GM19025 (cell line): Measurements from ENCODE around the gene TSPAN9.

Experiments used
- ATAC-seq: cut with Tn5 transposase; IDR thresholded peaks from one replicate; pipeline ENCODE4 v1.9.1; 2021; ENCODE audit warnings: mild to moderate bottlenecking, low read depth, moderate library complexity; ENCODE audit not compliant: unreplicated experiment

Gene TSPAN9

DNA sequence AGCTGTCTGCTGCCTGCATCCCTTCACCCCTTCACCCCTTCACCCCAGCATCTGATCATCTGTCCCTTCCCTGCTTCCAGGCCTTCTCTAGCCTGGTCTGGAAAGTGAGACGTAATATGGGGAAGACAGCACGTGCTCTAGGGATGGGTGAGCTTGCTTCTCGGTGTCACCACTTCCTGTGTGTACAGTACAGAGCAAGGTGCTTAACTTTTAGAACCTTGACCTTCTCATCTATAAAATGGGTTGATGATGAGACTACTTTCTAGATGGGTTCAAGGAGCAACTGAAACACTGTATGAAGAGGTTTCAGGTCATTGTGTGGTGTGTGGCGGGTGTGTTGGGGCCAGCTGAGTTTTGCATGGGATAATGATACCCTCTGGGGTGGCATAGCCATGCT is 140.5 kb downstream of the TSPAN9 start:
- no peak for ATAC-seq

DNA sequence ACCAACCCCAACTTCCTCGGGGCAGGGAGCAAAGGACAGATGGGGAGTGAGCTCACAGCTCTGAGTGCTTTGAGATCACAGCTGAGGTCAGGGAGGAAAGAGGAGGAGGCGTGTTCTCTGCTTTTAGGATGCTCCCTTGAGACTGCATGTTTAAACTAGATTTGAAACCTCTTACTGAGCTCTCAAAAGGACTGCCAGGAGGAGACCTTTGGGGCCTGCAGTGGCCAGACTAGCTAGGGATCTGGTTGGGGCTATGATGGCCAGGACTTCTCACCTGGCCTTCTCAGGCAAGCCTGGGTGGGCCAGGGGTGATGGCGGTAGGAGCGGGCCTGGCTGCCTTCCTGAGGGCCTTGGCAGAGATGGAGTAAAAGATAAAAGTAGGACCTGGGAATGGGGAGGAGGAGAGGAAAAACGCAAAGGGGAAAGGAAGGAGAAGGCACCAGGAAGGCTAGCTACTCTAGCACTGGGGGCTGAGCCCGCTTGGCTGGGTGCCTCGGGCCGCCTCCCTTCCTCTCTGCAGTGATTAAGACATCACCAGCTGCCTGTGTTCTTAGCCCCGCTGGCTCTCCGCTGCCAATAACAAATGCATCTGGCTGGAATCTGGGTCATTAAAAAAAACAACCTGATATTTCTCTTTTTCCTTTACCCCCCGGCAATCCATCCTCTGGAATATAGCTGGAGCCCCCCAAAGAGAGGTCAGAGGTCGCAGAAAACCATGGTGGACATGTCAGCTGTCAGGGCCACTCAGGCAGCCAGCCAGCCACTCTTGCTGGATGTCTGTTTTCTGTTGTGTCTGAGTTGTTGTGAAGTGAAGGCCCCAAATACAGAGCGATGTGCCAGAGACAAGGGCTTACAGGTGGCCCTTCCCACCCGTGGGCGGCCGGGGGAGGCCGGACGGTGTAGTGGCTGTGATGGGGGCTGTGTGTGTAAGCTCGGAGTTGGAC is 141.3 kb downstream of the TSPAN9 start:
- ATAC-seq, result no peak

DNA sequence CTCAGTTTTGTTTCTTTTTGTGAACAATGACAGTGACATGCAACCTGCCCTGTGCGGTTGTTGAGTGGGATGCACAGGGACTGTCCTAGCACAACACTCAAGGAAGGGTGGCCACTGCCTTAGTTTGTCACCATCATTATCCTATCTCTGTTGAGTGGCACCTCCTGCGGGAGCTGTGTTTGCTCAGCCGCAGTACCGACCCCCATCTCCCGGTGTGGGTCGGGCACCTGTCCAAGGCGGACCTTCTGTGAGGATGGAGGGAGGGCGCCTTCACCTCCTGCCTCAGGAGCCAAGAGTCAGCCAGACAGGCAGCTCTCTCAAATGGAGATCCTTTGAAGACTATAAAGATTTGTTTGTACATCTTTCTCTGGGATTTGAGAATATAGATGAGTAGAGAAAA is 142.1 kb downstream of the TSPAN9 start:
- ATAC-seq, result no peak

DNA sequence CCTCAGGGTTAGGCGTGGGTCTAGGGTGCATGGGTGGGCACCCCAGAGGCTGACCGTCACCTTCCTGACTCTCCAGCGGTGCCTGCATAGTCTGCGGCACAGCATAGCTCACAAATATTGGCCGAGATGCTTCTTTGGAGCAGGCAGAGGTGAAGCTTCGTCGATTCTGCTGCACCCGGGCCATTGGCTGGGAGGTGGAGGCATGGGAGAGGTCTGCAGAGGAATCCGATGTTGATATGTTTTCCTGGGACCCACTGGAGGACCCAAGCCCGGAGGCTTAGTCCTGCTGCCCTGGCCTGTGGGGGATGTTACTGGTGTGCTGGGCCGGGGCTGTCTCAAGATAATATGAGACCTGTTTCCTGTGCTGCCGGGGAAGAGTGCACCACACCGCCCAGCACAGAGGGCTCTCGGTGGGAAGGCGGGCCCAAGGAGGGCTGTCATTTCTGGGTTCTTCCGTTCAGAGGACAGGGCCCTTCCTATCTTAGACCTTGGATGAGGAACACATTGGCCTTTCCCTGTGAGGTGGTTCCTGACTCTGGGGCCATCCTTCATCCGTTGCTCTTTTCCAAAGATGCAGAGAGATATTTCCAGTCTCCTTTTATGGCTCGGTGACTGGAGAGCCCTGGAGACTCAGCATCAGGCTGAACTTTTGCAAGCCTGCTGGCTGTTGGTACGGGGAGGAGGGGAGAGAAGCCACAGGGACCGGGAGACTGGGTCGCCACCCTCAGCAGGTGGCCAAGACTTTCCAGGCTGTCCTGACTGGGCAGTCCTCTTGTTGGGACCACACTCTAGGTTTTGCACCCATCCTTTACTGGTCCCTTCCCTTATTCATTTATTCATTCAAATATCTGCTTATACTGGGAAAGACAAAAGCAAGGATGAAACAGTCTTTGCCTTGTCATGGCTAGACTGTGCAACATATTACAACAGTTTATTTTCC is 143.5 kb downstream of the TSPAN9 start:
- no peak for ATAC-seq

DNA sequence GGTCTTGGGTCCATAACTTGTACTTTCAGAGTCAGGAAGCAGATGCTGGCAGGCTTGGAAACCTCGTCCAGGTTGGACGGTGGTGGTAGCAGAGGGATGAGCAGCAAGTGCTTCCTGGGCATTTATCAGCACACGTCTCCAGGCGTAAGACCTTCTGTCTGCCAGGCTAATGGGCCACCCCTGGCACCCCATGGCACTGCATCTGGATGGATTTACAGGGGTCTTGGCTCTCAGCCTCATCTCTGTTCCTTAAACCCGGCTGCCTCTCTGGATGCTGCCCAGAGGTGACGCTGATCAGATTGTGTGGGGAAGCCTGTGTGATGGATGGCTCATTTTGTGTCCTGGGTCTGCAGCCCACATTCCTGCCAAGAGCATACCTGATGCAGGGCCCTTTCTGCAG is 145.1 kb downstream of the TSPAN9 start:
- ATAC-seq, result no peak

DNA sequence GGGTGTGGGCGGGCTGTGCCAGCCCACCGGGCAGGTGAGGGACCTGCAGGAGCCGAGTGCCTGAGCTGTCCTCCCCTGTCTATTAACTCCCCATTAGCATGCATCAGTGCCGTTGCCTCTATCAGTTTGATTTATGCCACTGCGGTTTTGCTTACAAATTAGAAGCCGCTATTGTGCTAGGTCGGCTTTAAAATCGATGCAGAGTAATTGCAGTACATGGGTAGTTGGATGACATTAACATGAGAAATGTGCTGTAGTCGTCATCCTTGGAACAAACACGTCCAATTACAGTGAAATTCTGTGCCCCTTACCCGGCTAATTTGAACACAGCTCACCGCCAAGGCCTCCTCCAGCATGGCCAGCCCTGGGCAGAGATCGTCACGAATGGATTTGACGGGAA is 145.8 kb downstream of the TSPAN9 start:
- no peak for ATAC-seq

DNA sequence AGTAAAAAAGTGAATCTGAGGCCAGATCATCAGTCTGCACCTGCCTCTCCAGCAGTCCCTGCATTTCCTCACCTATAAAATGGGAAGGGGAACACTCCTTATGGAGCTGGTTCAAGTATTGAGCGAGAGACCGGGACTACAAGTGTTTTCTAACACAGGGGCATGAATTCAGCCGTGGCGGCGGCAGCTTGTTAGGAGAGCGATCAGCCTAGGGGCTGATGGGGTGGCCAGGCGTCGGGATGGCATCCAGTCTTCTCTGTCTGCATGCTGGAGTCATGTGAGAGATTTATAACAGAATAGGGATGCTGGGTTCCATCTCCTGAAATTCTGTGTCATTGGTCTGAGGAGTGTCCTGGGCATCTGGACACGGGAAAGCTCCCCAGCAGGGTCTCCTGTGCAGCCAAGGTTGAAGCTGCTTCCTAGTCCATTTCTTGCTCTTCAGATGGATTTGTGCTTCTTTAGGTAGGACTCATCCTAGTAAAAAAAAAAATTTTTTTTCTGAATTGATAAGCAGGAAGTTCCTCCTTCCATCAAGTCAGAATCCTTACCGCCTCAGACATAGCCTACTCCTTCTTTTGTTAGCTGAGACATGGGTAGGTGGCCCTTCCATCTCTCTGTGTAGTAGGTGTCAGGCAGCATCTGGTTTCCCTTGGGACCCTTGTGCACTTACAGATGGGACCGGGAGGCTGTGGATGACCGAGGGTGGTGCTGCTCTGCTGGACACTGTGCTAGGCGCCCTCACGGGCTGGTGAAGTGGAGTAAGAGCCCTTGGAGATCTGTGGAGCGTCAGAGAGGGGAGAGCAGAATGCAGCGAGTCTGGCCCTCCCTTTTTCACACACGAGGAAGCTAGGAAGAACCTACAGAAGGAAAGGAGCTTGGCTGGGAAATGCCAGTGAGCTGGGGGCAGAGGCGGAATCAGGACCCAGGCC is 146.7 kb downstream of the TSPAN9 start:
- no peak for ATAC-seq

DNA sequence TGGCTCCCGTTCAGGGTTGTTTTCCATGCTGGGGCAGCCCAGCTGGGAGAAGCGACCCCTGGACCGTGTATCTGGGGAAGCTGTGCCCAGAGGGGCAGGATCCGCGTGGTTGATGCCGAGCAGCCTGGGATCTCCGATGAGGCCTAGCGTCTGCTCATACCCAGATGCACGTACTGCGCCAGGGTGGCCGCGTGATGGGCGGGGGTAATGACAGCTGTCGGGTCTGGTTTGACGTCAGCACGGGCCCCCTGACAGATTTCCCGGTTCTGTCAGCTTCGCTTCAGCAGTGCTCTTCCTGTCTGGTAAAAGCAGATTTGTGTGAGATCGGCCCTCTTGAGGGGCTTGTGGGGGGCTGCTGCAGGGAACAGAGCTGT is 147.3 kb downstream of the TSPAN9 start:
- ATAC-seq, result no peak

DNA sequence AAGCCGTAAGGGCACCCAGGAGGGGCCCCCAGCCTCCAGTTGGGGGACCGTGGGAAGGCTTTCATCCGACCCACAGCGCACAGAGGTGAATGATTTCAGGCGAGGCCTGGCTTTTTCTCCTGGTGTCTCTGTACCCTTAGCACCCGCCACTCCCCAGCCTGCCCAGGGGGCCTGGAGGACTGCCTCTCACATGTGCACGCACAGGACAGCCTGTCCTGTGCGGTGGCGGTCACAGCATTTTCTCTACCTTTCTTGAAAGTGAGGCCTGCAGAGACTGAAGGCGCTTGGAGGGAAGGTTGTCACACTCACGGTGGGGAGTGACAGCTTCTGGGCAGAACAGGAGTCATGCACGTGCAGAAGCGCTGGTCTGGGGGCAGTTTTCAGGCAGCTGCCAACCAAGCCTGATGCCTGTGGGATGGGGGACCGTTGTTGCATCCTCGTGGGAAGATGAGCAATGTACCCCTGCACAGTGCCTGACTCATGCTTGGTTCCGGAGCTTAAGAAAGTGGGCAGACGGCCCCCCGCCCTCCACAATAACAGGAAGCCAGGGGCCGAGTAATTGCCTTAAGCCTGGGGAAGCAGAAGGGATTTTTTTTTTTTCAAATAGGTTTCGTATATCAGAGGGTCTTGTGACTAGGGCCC is 148.1 kb downstream of the TSPAN9 start:
- no peak for ATAC-seq

DNA sequence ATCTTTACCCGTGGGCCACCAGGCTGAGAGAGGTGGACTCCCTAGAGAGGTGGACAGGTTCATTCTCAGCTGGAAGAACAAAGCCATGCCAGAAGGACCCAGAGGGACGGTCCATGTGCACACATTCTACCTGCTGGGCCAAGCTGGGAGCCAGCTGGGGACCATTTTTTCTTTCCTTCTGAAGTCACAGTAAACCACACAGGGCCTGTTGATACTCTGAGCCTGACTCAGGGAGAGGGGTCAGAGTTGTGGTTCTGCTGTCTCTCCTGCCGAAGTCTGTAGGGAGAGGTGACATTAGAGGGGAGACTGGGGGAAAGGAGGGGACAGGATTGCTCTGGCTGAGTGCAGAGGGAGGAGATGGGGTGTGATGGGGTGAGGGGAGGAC is 148.6 kb downstream of the TSPAN9 start:
- no peak for ATAC-seq

DNA sequence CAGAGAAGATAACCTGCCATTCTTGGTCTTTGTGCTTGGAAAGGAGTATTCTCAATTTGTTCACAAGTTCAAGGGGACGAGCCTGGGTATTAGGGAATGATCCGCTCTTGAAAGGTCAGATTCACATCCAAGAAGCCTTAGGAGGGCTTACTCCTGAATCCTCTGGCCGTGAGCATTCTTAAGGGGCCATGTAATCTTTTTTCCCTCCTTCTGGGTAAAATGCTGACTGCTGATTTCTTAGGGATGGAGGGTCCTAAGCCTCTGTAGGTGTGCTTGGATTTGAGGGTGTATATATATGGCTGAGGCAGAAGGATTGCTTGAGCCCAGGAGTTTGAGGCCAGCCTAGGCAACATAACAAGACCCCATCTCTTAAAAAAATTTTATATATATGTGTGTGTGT is 149.1 kb downstream of the TSPAN9 start:
- no peak for ATAC-seq

DNA sequence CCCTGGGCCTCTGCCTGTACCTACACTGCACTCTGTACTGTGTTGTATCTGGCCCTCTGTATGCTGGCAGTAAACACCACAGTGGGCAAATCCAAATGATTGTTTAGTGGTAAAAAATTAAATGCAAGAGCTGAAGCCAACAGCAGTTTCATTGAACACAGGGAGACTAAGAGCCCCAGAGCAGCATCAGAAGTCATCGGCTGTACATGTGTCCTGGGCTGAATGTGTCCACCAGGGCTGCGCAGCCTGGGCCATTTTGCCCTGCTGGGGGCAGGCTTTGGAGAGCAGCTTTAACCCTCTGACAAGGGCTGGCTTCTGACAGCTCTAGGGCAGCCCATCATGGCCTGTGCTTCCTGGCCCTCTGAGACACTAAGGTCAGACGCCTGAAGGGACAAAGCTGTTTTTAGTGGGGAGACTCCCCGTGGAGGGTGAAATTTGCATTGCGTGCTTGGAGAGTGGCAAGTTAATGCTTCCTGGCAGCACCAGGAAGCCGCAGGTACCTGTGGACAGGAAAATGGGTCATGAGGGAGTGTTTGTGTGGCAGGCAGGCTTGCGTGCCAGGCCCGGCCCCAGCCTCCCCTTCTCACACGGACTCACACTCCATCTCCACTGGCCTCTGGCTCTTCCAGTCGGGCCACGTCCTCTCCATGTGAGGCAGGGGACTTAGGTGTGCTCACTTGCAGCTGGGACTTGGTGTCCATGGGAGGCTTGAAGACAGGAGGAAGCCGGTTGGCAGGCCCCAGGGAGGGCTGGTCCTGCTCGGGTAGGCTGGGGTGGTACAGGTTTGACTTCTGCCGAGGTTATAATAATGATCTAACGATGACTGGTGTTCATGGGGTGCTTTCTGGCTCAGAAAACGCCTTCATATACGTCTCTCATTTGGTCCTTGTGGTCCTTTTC is 150.1 kb downstream of the TSPAN9 start:
- ATAC-seq, result no peak

DNA sequence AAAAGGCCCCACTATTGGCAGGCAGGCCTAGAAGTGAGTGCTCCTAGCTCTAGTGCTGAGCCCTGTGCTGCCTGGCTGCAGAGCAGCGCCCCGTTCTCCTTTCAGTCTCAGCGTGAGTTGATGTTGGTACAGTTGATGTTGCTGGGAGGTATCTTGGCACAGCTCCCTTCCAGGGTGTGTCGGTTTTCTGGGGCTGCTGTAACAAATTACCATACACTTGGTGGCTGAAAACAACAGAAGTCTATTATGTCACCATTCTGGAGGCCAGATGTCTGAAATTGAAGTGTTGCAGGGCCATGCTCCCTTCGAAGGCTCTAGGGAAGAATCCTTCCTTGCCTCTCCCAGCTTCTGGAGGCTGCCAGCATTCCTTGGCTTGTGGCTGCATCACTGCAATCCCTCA is 151.4 kb downstream of the TSPAN9 start:
- no peak for ATAC-seq

DNA sequence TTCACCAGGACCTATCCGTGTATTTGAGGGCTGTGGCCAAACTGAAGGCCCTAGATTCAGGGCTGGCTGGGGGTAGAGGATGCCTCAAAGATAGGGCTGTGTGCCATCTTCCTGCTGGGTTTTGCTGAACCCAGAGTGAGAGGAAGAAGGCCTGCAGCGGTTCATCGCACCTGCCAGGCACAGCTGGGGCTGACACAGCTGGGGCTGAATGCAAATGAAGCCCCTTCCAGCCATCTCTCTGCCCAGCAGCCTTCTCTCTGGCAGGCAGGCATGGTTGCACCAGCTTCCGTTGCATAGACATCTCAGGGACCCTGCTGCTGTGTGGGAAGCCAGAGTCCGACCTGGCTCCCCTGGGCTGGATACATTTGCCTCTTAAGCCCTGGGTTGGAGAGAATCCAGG is 152.4 kb downstream of the TSPAN9 start:
- ATAC-seq, result peak; percentile 47

DNA sequence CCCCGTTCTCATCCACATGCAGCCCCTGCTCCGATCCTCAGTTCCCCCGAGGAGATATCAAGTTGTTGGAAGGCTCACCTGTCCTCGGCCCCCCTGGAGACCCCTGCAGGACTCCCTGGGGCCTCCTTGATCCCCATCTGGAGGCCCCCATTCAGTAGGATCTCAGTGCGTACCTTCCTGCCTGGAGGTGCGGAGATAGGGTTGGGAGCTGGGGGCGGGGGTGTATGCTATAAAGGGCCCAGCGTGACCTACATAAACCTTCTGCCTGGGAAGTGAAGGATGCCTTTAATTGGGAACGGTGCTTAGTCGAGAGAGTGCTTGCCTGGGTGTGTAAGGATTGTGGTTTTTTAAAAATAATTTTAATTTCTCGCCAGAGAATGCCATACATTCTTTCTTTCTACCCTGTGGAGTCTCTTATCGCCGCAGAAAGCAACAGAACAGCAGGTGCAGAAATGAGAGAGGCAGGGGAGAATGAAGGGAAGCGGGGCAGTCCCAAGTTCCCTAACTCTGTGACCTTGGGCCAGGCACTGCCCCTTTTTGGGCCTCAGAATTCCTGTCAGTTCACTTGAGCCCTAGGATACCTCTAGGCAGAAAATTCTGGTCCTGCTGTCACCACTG is 153.7 kb downstream of the TSPAN9 start:
- ATAC-seq, result no peak

DNA sequence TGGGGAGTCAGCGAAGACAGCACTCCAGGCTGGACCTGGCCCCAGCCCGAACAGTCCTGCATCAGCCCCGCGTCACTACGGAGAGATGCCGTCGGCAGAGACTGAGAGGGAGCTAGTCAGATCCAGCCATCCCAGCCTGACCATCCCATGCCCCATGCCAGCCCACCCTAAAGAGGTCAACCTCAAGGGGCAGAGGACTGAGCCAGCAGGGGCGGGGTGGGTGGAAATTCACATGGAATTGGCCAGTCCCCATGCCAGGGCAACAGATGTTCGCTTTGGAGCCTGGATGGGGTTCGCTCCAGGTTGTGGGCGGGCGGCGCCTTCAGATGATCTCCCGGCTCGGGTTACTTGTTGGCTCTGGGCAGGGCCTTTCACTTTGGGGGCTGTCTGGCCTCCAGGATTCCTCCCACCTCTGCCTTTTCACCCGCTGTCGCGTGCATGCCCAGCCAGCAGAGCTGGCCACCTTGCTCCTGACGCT is 154.3 kb downstream of the TSPAN9 start:
- ATAC-seq, result no peak

DNA sequence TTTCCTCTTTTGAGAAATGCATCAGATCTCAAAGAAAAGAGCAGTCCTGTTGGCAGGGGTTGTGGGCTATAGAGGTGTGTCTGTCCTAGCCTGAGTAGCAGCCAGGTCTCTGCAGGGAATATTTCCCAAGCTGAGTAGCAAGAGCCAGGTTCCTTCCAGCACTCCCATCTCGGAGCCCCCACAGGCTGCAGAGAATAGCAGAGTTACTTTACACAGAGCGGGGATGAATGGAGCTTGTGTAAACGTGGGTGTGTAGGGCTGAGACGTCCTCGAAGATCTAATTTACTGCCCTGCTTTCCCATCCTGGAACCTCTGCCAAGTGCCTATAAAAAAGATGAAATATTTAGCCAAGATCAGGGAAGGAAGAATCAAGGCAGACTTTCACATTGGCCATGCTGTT is 156.6 kb downstream of the TSPAN9 start:
- ATAC-seq, result no peak
